BE2C (cell line): ENCODE measurements around the gene MAP3K1.

Experiments used
- DNase-seq: peaks from one replicate; pipeline ENCODE4 v3.0.0-alpha.2; 2020
- H3K27me3 ChIP-seq: fragments of 250-450 bp; sonication (Bioruptor Pico); 2 replicates; pipeline ENCODE4 v1.5.1; 2020; ENCODE audit warnings: mild to moderate bottlenecking
- H3K36me3 ChIP-seq: fragments of 250-450 bp; sonication (Bioruptor Pico); 2 replicates; pipeline ENCODE4 v1.5.1; 2020; ENCODE audit warnings: mild to moderate bottlenecking
- H3K4me1 ChIP-seq: fragments of 250-450 bp; sonication (Bioruptor Pico); 2 replicates; pipeline ENCODE4 v1.5.1; 2020
- H3K4me3 ChIP-seq: 2 replicates; pipeline ENCODE4 v1.5.1; 2011; ENCODE audit warnings: low read depth, low read length
- H3K9me3 ChIP-seq: fragments of 250-450 bp; sonication (Bioruptor Pico); 2 replicates; pipeline ENCODE4 v1.5.1; 2020
- CTCF ChIP-seq: IDR thresholded peaks from 2 replicates; pipeline ENCODE4 v1.5.1; 2012; ENCODE audit warnings: mild to moderate bottlenecking, low read depth, low read length

Gene MAP3K1

GRCh38 chr5:56893251-56893951 lies 78.1 kb downstream of the MAP3K1 start:
- no peak for TF ChIP-seq CTCF
- Histone ChIP-seq H3K9me3 (no peaks in the 10 kb centered on the region), H3K4me1 (no peaks in the 10 kb centered on the region), H3K27me3 (no peaks in the 10 kb centered on the region), H3K36me3 (peaks cover 84% of the 10 kb centered on the region), H3K4me3 (no peak overlapping the region)
- no peak for DNase-seq

GRCh38 chr5:56896763-56897162 lies 81.4 kb downstream of the MAP3K1 start:
- H3K4me3 ChIP-seq: no peak overlapping the region
- TF ChIP-seq CTCF: no peak
- no peaks in the 10 kb centered on the region for H3K4me1 ChIP-seq
- DNase-seq: no peak
- H3K27me3 ChIP-seq: no peaks in the 10 kb centered on the region
- H3K9me3 ChIP-seq: no peaks in the 10 kb centered on the region
- H3K36me3 ChIP-seq: peaks cover 50% of the 10 kb centered on the region

- no peak overlapping the region for H3K4me3 ChIP-seq
- no peak for DNase-seq
- TF ChIP-seq CTCF: no peak
- peaks cover 38% of the 10 kb centered on the region for H3K36me3 ChIP-seq
- H3K9me3 ChIP-seq: no peaks in the 10 kb centered on the region
- no peaks in the 10 kb centered on the region for H3K27me3 ChIP-seq
- no peaks in the 10 kb centered on the region for H3K4me1 ChIP-seq
These were observed 82.9 kb downstream of the MAP3K1 start for GRCh38 chr5:56898213-56898612.

GRCh38 chr5:56900395-56900794 lies 85.0 kb downstream of the MAP3K1 start:
- no peak for TF ChIP-seq CTCF
- no peak overlapping the region for H3K4me3 ChIP-seq
- H3K36me3 ChIP-seq: peaks cover 16% of the 10 kb centered on the region
- no peaks in the 10 kb centered on the region for H3K9me3 ChIP-seq
- H3K27me3 ChIP-seq: no peaks in the 10 kb centered on the region
- DNase-seq: no peak
- no peaks in the 10 kb centered on the region for H3K4me1 ChIP-seq

DNA sequence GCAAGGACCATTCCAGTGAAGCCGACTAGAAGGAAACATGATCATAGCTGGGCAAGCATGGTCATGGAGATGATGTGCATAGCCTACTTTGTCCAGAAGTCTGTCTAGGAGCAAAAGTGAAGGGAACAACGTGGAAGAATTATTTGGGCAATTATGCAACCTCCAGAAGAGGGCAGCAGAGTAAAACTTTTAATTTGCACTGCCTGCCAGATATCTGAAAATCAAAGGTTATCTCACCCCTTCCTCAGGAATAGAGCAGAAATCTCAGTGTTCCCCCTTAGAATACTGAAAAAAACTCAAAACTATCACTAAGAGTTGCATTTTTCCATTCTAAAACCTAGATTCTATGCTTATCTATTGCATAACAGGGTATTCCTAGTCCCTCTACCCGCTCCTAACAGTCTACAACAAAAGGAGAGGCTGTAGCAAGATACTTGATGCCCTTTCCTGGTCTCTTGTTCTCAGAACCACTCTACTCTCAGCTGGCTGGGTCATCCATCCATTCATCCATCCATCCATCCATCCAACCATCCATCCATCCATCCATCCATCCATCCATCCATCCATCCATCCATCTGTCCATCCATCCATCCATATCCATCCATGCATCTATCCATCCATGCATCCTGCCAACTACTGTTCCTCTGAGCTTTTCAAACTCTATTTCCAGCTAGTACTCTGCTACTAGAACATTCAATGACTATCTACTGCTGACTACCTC lies 85.7 kb downstream of the MAP3K1 start:
- Histone ChIP-seq H3K9me3 (no peaks in the 10 kb centered on the region), H3K4me1 (no peaks in the 10 kb centered on the region), H3K4me3 (no peak overlapping the region), H3K27me3 (no peaks in the 10 kb centered on the region), H3K36me3 (peaks cover 15% of the 10 kb centered on the region)
- TF ChIP-seq CTCF: peak; percentile 70
- DNase-seq: peak; percentile 23

- H3K9me3 ChIP-seq: no peaks in the 10 kb centered on the region
- H3K4me3 ChIP-seq: peak overlapping the region; percentile 71
- H3K27me3 ChIP-seq: no peaks in the 10 kb centered on the region
- TF ChIP-seq CTCF: no peak
- no peaks in the 10 kb centered on the region; the same call in 1 of the 2 replicates for H3K4me1 ChIP-seq
- DNase-seq: peak; percentile 66
- H3K36me3 ChIP-seq: no peaks in the 10 kb centered on the region
These were observed 93.6 kb downstream of the MAP3K1 start for GRCh38 chr5:56908942-56909293.
